Anterior cingulate cortex (tissue), 58 donors: ENCODE results near the gene STOX2.

ENCODE experiments used
- DNase-seq, 58 donors: peaks; one replicate each; lab custom pipeline; 2025; lab: John Stamatoyannopoulos, UW

Gene STOX2

DNA sequence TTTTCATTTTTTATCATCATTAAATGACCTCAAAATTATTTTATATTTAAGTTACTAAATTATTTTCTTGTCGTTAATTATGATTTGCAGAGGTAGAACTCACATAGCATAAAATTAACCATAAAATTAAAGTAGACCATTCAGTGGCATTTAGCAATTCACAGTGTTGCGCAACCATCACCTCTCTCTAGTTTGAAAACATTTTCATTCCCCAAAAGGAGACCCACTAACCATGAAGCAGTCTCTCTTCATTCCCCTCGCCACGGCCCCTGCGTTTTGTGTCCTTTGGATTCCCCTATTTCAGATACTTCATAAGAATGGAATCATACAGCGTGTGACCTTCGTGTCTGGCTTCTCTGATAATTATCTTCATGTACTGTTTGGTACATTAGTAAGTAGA lies 157.7 kb downstream of the STOX2 start:
- DNase-seq, result no peak

DNA sequence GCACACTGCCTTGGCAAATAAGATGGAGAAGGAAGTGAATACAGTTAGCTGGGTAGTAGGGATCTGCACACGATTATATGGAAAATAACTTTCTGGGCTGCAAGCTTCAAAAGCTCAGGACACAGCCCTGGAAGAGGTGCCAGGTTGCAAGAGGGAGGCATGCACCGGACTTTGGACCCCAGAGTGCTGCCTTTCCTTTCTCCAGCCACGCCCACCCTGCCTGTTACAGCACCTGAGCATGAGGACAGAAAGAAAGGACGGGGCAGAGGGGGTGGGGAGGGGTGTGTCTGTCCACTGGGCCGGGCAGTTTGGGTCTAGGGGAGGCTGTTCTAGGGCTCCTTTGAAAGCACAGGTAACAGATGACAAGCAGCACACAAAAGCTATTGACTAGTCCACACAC lies 159.8 kb downstream of the STOX2 start:
- DNase-seq, result no peak

- DNase-seq, result no peak
Observed at GRCh38 chr4:184066584-184067300, 161.6 kb downstream of the STOX2 start.

- no peak for DNase-seq
Observed at GRCh38 chr4:184067931-184068554, 162.9 kb downstream of the STOX2 start.
